AG04450 (cell line): ENCODE data around the gene ZSWIM6. TPM values are rescaled to one million over a fixed set of nuclear protein-coding genes. Genes with fewer than 3 reads are reported as not detected.

Experiments used
- CTCF ChIA-PET: fragments of 300-600, 350-600 bp; formaldehyde crosslinking; extraction: SDS; loops from one replicate; lab custom pipeline; 2022; ENCODE audit warnings: antibody characterized with exemption, inconsistent platforms; lab: Charles Lee
- POLR2A ChIA-PET: fragments of 350-600 bp; formaldehyde crosslinking; extraction: SDS; loops from one replicate; lab custom pipeline; 2021; ENCODE audit warnings: antibody characterized with exemption, inconsistent platforms; lab: Yijun Ruan, JAX
- DNase-seq: peaks from one replicate; pipeline ENCODE4 v3.0.0-alpha.2; 2011; ENCODE audit warnings: low read depth, low spot score
- H3K27ac ChIP-seq: one replicate; pipeline ENCODE4 v1.5.1; 2012; ENCODE audit warnings: low read depth, low read length, control low read depth
- H3K27me3 ChIP-seq: one replicate; pipeline ENCODE4 v1.6.0; 2012; ENCODE audit warnings: low read length; ENCODE audit not compliant: control insufficient read depth, insufficient read depth
- H3K4me3 ChIP-seq: 2 replicates; pipeline ENCODE4 v1.5.1; 2011; ENCODE audit warnings: mild to moderate bottlenecking, low read depth, low read length, control low read depth
- H3K9me3 ChIP-seq: 2 replicates; pipeline ENCODE4 v1.5.1; 2012; ENCODE audit warnings: low read length; ENCODE audit not compliant: control insufficient read depth, insufficient read depth
- polyA plus RNA-seq: library from polyadenylated mRNA; depleted of rRNA; stranded (reverse); fragments of >200 nt; gene quantifications from 2 replicates; pipeline ENCODE4 v1.2.3, GENCODE V29; 2011
- TF ChIP-seq, protein P1 (sequence below): IDR thresholded peaks from 2 replicates; pipeline ENCODE4 v1.5.1; 2011; ENCODE audit warnings: low read depth, low read length, control low read depth, inconsistent platforms

Gene ZSWIM6
- polyA plus RNA-seq, 1 experiment: 18.9 TPM

DNA sequence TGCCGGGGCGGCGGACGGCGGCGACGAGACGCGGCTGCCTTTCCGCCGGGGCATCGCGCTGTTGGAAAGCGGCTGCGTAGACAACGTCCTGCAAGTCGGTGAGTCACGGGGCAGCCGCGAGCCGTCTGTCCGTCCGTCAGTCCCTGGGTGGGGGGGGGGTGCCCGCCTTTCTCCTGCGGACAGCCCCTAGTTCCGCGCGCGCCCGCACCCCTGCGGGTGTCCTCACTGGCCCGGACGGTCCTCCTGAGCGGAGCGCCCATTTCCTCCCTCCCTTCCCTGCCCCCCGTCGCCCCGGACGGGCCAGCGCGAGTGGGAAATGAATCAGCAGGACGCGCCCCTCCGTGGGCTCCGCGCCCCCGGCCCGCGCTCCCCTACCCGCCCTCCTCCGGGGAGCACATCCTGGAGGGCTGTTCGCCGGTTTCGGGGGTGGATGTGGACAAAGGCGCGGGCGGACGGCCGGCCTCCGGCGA, 828 bp downstream of the ZSWIM6 start:
- TF ChIP-seq, protein P1, sequence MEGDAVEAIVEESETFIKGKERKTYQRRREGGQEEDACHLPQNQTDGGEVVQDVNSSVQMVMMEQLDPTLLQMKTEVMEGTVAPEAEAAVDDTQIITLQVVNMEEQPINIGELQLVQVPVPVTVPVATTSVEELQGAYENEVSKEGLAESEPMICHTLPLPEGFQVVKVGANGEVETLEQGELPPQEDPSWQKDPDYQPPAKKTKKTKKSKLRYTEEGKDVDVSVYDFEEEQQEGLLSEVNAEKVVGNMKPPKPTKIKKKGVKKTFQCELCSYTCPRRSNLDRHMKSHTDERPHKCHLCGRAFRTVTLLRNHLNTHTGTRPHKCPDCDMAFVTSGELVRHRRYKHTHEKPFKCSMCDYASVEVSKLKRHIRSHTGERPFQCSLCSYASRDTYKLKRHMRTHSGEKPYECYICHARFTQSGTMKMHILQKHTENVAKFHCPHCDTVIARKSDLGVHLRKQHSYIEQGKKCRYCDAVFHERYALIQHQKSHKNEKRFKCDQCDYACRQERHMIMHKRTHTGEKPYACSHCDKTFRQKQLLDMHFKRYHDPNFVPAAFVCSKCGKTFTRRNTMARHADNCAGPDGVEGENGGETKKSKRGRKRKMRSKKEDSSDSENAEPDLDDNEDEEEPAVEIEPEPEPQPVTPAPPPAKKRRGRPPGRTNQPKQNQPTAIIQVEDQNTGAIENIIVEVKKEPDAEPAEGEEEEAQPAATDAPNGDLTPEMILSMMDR: no peak
- H3K27ac ChIP-seq: peak overlapping the region; percentile 68
- H3K9me3 ChIP-seq: peaks cover 3% of the 10 kb centered on the region; the same call in 1 of the 2 replicates
- POLR2A ChIA-PET: interaction anchor here (0.5 kb wide), 1 partner anchor 229 kb away, joined by 3 read pairs; no protein-coding TSS in a partner anchor
- no peak for DNase-seq
- H3K4me3 ChIP-seq: peak overlapping the region; percentile 83
- CTCF ChIA-PET: no interaction called here
- no peaks in the 10 kb centered on the region for H3K27me3 ChIP-seq

DNA sequence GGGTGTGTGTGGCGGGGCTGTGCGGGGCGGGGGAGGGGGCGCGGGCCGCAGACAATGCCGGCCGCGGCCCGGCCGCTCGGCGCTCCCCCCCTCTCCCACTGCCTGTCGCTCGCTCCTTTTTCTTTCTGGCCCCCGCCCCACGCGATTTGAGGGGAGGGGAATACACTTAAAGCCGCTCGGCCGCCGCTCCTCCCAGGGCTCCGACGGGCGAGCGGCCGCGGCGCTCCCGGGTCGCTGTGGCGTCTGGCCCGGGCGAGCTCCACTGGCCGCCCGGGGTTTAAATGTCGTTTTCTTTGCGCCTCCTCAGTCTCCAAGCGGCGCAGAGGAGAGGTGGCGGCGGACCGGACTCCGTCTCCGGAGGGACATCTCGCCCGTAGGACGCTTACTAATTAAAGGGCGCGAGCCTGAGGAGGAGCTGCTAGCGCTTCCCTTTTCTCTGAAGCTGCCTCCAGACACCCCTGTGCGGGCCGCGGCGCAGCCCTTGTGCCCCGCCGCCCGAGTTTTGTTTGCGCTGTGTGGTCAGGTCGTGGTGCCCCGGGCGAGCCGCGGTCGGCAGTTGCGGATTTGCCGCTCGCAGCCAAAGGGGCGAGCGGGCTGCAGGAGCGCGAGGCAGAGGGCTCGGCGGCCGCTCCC, 1.4 kb downstream of the ZSWIM6 start:
- ChIA-PET POLR2A (interaction anchor here (0.5 kb wide), 1 partner anchor 75 kb away, joined by 7 read pairs; no protein-coding TSS in a partner anchor), CTCF (interaction anchor here (0.8 kb wide), 1 partner anchor 595 kb away, joined by 4 read pairs; no protein-coding TSS in a partner anchor)
- no peak for DNase-seq
- Histone ChIP-seq H3K4me3 (peak overlapping the region; percentile 83), H3K27me3 (no peaks in the 10 kb centered on the region), H3K27ac (peak overlapping the region; percentile 68), H3K9me3 (peaks cover 3% of the 10 kb centered on the region; the same call in 1 of the 2 replicates)
- TF ChIP-seq, protein P1: no peak

DNA sequence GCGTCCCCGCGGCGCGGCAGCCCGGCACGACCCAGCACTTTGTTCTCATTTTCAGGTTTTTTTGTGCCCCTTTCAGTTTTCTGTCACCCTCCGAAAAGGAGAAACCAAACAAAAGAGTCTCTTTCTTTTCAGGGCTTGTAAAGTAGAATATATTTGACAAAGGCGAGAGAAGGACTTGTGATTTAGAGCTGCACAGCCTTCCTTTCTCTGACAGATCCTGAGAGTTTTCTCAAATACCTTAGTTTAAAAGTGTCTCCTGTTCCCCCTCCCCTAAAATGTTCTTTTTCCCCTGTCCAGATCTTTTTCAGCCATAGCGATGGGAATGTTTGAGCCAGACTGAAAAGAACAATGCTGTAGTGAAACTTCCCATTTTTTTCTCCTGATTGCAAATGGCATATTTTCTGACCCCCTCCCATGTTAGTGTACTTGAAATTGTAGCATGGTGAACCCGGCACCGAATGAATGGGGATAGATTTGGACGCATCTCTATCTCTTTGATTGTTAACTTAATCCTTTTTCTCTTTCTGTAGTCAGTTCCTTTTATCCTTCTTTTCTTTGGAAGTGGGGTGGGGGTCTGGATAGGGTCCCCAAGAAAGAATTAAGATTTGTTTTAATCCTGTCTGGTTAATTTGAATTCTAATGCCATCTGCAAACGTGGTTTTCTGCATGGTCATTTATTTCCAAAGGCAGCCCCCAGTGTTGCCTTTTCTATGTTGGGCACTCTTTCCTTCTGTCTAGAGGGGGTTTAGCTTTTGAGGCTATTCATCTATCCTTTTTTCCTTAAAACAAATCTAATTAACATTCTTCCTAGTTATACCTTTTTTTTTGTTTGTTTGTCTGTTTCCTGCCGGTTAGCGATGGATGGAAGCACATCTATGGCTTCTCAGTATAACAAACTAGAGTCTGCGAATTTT, 2.2 kb downstream of the ZSWIM6 start:
- H3K27ac ChIP-seq: peak overlapping the region; percentile 21
- no peak for DNase-seq
- H3K27me3 ChIP-seq: no peaks in the 10 kb centered on the region
- CTCF ChIA-PET: interaction anchor here (0.8 to 2.0 kb wide), 2 partner anchors 376 to 594 kb away, joined by 4 to 6 read pairs; no protein-coding TSS in a partner anchor
- peak overlapping the region; percentile 83 for H3K4me3 ChIP-seq
- POLR2A ChIA-PET: interaction anchor here (0.5 kb wide), 1 partner anchor 74 kb away, joined by 7 read pairs; no protein-coding TSS in a partner anchor
- H3K9me3 ChIP-seq: peaks cover 3% of the 10 kb centered on the region; the same call in 1 of the 2 replicates
- TF ChIP-seq, protein P1: no peak

DNA sequence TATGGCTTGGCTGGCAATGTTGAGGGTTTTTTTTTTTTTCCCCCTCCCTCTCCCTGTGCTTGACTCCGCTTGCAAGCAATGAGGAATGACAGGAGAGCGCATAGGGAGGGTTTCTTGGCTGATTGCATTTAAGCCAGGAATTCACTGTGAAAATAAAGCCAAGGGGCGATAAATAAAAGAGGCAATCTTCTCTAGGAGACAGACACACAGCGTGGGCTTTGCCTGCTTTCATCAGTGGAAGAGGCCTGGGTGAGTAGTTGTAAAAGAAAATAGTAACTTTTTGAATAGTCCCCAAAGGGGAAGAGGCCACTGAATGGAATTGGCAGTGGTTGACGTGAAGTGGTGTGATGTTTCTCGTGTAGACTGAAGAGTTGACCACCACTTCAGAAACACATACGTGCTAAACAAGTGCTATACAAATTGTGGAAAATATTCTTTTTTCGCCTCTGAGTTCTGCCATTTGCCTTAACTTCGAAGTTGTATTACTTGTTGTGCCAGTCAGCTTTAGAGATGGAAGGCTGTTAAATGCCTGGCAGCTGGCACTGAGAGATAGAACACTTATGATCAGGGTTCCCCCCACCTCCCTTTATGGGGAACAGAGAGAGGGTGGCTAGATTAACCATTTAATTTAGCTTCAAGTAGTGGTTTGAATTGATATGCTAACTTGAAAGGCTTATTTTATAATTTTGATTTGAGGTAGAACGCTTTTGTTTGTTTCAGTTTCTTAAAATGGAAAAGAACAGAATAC, 3.0 kb downstream of the ZSWIM6 start:
- peaks cover 3% of the 10 kb centered on the region; the same call in 1 of the 2 replicates for H3K9me3 ChIP-seq
- CTCF ChIA-PET: interaction anchor here (0.7 to 2.0 kb wide), 4 partner anchors 143 to 377 kb away, joined by 5 to 17 read pairs (median 6); no protein-coding TSS in a partner anchor
- TF ChIP-seq, protein P1: no peak
- no peaks in the 10 kb centered on the region for H3K27me3 ChIP-seq
- no peak overlapping the region for H3K27ac ChIP-seq
- POLR2A ChIA-PET: no interaction called here
- no peak for DNase-seq
- H3K4me3 ChIP-seq: peak overlapping the region; percentile 83
